Caki2 (cell line): Measurements from ENCODE around the gene PRDM12. TPM values are rescaled to one million over a fixed set of nuclear protein-coding genes. Genes with fewer than 3 reads are reported as not detected.

ENCODE experiments used
- DNase-seq: peaks from one replicate; pipeline ENCODE4 v3.0.0-alpha.2; 2015; ENCODE audit warnings: low read depth
- in situ Hi-C: cut with HindIII; loops from 2 replicates; pipeline ENCODE4 v1.10.0; 2016; ENCODE audit warnings: low sequenced_read_pairs, low pct_unique_long_range_greater_than_20kb, mixed read lengths
- total RNA-seq: library from RNA; depleted of rRNA; stranded (reverse); fragments of >200 nt; shearing (Covaris generic); gene quantifications from 2 replicates; pipeline ENCODE4 v1.2.3, GENCODE V29; 2014; ENCODE audit warnings: low replicate concordance

PRDM12 gene
- total RNA-seq, 1 experiment from 2014 or later = not detected

DNA sequence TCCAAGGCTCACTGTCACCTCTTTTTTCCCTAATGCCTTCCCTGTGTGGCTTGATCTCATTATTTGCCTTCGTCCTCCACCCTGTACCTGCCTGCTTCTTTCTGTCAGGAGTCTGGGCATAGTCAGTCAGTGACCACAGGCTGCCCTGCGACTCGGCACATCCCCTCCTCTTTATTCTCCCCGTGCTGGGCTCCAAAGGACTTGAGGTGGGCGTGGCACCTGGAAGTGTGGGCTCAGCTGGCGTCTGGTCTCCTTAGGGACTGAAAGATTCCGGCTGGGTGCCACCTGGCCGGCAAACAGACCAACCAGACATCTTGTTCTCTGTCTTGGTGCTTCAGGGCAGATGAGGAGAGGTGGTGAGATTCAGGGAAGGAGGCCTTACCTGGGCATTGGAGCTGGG, 29.6 kb upstream of the PRDM12 start:
- DNase-seq = no peak
- in situ Hi-C loops = no loop called here

DNA sequence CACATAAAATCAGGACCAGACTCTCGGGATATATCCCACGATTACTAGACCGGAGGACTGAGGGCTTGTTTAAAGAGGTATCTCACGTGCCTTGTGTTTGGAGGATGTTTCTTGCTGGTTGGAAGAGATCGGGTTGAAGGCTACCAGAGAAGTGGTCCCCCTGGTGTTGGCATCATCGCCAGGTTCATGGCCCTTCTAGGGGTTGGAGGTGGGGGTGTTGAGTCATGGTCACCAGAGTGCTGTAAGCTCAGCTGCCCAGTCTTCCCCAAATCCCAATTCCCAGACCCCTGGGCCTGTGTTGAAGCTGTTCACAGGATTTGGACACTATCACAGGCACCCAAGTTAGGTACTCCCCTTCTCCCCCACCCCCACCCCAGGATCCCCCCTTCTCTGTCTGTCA, 29.1 kb upstream of the PRDM12 start:
- DNase-seq = no peak
- in situ Hi-C loops = no loop called here

DNA sequence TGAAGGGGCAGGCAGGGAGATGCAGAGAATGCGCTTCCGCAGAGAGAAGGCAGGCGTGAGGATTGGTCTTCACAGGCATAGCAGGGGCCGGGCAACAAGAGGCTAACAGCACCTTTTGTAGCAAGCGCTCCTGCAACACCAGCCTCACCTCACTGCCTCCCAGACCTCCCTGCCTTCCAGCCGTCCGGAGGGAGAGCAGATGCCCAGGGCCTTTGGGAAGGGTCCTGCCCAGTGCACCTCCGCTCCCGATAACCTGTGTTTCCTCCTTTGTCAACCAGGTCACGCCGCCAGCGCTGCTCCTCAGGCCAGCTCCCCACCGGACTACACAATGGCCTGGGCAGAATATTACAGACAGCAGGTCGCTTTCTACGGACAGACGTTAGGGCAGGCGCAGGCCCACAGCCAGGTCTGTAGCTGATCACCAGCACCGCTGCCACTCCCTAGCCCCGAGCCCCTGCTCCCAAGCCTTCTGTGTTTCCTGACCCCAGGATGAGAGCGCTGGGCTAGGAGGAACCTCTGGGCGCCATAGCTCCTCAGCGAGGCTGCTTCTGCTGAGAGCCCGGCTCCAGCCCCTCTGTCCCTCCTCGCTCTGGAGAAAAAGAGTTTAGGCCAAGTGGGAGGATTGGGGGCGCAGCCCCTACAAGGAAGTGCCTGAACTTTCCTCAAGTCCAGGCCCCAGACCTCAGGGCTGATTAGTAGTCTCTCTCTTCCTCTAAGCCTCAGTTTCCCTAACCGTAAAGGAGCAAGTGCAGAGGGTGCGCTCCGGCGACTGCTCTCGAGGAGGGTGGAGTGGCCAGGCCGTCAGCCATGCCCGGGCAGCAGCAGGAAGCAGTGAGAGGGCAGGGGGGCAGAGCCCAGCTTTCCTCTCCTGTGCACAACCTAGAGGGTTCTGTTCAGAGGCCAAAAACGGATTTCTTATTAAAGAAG, 28.4 kb upstream of the PRDM12 start:
- DNase-seq = no peak
- in situ Hi-C loops = no loop called here

DNA sequence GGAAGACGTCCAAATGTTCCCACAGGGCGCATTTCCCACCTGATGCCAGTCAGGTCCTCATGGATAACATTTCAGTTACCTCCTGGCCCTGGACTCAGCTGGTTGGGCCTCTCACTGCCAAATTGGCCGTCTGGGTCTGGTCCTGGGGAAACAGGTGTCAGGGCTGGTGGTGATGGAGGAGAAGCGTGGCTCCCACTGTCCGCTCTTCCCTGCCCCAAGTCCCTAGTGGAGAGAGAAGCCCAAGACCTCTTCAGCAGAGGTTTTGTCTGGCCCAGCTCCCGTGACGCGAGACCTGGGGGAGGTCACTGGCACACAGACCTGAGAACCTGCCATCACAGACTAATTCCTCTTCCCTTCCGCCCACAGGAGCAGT, 27.8 kb upstream of the PRDM12 start:
- DNase-seq = no peak
- in situ Hi-C loops = no loop called here

DNA sequence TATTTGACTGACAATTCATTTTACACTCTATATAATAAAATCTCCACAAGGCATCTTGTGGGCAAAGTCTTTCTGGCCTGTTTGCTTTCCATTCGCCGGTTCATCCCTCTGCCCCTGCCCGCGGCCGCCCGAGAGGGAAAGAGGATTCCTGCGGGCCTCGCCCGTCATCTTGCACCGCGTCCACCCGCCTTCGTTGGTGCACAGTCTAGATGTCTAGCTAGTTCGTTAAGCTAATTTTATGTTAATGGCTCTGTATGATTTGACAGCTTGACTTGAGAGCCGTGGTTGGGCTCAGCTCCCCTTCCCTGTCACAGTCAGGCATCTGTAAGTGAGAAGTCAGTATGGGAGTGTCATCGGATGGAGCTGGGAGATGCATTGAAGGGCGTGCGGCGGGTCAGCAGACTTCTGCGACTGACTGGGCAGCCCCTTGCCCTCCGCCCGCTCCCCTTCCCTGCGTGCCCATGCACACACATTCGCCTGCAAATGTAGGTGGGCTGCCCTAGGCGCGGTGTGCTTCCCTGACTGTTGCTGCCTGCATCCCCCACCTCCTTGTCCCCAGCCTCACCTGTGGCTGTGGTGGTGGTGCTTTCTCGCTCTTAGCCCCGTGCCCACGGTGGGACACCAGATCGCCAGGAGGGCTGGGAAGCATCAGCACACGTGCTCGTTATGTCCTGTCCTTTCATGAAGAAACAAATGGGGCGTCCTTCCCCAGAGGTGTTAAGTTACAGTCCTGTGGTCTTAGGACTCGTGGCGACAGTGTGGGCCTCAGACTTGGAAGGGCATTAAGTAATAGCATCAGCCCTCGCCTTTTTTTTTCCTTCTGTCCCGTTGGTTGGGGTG, 25.9 kb upstream of the PRDM12 start:
- no peak for DNase-seq
- in situ Hi-C loops = no loop called here

DNA sequence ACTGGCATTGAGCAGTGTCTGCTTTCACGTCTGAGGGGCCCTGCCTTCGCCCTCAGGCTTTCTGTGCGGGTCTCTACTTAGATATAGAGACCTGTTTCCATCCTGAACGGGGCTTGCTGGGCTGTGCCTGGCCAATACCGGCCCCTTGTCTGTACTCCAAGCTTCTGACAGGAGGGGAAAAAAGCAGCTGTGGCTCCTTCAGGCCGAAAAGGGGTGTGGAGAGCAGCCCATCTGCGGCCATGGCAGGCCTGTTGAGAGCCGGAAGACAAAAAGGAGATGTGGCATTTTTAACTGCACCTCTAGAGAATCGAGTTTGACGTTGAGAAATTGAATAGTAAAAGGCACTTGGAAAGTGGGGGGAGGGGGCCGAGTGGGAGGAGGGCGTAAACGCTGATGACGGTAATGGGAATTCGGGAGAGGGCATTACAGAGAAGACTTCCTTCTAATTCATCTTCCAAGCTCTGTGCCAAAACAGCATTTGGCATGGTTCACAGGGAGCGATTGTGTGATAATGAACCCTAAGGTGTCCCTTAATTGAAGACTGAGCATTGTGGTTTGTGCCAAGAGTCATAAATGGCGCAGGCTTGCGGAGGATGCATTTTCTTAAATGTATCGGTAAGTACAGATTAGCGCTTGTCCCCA, 25.1 kb upstream of the PRDM12 start:
- no peak for DNase-seq
- in situ Hi-C loops = no loop called here

DNA sequence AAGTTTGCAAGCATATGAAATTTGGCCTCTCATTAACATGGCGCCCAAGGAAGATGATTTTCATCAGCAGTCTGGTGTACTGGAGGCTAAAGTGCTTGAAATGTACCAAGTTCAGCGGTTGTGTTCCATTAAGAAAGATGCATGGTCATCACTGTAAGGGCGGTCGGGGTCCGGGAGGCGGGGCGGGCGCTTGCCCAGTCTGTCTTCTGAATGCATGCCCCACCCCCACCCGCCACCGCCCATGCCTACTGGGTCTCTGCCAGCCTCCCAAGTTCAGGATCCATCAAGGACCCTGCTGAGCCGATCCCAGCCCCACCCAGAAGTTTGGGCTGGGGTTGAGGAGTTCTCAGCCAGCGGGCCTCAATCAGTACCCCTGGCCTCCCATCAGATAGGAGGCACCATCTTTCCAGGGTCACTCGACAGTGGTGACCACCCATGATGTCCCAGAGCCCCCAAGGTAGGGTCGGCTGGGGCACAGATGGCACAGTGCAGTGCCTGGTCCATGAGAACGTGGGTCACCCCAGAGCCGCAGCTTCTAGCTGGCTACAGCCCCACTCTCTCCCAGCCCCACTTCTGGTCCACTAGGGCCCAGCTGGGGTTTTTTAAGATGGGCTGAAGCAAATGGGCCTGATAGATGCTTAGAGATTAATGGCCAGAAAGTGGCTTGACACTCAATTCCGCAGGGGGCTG, 24.4 kb upstream of the PRDM12 start:
- in situ Hi-C loops = no loop called here
- DNase-seq = no peak

DNA sequence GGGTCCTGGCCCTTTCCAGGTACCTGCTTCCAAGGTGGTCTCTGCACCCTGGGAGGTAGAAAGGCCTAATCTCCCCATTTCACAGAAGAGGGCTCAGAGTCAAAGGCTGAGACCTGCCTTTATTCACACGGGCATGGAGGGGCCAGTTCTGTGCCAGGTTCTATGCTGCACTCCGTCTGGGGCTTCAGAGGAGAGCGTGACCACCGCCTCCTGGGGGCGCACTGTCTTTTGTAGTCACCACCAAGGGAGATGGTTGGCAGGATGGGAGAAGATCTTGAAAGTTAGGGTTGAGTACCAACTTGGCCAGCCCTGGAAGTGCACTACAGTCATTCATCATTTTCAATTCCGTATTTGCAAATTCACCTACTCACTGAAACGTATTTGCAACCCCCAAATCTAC, 23.7 kb upstream of the PRDM12 start:
- DNase-seq = no peak
- in situ Hi-C loops = no loop called here

DNA sequence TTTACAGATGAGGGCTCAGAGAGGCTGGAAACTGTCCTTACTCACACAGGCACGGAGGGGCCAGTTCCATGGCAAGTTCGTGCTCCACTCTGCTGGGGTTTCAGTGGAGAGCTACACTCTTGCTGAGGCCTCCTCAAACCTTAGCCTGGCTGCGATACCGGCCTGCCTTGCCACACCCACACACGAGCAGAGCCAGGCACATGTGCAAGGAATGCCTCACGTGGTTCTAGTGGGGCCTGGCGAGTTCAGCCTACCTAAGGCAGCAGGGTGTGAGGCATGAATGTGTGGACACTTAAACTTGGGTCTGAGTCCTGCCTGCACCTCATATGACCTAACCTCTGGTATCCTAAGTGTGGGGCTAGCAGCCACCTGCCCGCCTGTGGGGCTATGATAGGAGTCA, 21.5 kb upstream of the PRDM12 start:
- in situ Hi-C loops = no loop called here
- DNase-seq = no peak

DNA sequence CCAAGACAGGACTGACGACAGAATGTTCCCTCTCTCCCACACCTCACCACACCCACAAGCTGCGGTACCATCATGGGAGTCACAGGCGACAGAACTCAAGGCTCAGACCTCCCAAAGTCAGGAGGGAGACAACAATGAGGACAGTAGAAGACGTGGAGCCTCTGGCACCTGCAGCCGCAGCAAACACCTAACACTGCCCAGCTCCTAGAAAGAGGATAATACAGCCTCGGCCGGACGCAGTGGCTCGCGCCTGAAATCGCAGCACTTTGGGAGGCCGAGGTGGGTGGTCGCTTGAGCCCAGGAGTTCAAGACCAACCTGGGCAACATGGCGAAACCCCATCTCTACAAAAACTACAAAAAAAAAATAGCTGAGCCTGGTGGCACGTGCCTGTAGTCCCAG, 13.2 kb upstream of the PRDM12 start:
- in situ Hi-C loops = no loop called here
- DNase-seq = no peak

DNA sequence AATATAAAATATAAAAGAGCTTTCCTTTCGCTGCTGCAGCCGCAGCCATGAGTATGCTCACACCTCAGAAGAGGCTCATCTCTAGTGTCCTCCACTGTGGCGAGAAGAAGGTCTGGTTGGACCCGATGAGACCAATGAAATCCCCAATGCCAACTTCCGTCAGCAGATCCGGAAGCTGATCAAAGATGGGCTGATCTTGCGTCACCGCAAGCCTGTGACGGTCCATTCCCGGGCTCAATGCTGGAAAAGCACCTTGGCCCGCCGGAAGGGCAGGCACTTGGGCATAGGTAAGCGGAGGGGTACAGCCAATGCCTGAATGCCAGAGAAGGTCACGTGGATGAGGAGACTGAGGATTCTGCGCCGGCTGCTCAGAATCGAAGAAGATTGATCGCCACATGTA, 12.6 kb upstream of the PRDM12 start:
- DNase-seq = no peak
- in situ Hi-C loops = no loop called here

DNA sequence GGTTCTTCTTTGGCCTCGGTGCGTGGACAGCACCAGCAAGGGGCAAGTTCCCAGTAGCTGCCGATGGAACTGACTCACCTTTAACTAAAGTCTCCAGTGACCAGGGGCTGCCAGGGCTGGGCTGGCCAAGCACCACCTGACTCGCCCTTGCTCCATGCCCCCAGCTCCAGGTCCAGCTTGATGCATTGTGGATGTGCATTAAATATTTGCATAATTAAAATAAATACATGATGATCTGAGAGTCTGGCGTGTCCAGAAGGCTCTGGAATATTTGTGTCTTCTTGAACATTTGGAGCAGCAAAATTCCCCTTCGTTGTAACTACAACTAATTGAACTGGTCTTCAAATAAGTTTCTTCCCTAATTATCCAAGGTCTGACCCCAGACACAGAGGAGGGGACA, 9.5 kb upstream of the PRDM12 start:
- in situ Hi-C loops = no loop called here
- DNase-seq = no peak

DNA sequence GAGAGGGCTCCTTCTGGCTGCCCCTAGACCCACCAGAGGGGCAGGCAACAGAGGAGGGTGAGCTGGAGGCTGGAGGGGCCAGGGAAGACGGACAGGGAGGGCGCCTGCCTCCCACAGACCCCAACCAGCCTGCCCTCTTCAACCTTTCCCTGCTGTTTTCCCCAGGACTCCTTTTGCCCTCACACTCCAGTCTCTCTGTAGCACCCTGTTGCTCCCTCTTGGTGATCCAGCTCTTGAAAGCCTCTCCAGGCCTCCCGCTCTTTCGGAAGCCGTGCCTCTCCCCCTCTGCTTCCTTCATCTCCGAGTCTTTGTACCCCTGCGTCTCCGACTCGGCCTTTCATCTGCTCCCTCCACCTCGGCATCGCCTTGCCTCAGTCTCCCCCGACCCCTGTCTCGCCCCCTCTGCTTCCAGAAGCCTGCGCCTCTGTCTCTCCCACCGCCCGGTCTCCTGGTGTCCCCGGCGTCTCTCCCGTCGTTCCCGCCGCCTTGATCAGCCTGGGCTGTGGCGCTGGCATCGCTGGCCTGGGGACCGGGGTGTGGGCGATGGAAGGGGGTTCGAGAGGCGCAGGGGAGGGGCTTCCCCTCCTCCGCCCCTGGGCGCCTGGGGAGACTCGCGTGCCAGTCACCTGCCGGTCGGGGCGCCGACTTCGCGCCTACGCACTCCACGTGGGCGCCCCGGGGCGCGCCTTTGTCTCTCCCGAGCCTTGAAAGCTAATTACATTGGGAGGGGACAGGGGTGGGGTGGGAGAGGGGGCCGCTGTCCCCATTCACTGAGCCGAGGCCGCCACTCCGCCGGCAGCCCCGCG, 5.3 kb upstream of the PRDM12 start:
- DNase-seq = no peak
- in situ Hi-C loops = no loop called here

DNA sequence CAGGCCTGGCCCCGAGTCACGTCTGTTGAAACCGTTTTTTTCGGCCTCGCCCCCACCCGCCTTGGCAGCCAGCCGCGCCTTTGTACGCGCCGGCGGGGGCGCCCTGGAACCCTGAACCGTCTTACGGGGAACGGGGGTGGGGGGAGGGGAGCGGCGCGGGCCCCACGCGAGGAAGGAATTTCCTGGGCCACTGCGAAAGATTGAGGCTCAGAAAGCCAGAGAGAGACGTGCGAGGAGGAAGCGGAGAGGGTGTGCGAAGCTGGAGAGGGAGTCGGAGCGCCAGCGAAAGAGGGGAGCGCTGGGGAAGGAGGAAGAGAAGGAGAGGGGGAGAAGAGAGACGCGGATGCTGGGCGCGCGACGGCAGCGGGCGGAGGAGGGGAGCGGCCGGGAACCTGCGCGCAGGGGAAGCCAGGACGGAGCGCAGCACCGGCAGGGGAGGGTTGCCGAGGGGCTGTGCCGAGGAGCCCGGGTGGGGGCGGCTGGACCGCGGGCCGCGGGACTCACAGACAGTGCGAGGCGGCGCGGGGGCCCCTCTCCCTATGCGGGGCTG, 4.6 kb upstream of the PRDM12 start:
- no peak for DNase-seq
- in situ Hi-C loops = no loop called here

DNA sequence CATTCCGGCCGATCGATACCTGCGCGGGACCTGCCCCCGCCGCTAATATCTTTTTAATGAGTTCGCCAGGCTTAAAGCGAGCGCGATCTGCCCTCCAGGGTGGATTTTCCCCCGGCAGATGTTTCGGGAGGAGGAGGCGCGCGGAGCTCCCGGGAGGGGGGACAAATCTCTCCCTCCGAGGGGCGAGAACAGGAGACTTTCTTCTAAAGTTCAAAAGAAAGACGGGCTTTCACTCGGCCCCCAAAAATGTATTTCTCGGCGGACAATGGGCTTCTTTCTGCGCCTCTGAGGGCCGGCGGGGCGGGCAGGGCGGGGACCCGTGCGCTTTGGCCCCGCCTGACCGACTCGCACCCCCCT, 4.1 kb upstream of the PRDM12 start:
- no peak for DNase-seq
- in situ Hi-C loops = no loop called here

DNA sequence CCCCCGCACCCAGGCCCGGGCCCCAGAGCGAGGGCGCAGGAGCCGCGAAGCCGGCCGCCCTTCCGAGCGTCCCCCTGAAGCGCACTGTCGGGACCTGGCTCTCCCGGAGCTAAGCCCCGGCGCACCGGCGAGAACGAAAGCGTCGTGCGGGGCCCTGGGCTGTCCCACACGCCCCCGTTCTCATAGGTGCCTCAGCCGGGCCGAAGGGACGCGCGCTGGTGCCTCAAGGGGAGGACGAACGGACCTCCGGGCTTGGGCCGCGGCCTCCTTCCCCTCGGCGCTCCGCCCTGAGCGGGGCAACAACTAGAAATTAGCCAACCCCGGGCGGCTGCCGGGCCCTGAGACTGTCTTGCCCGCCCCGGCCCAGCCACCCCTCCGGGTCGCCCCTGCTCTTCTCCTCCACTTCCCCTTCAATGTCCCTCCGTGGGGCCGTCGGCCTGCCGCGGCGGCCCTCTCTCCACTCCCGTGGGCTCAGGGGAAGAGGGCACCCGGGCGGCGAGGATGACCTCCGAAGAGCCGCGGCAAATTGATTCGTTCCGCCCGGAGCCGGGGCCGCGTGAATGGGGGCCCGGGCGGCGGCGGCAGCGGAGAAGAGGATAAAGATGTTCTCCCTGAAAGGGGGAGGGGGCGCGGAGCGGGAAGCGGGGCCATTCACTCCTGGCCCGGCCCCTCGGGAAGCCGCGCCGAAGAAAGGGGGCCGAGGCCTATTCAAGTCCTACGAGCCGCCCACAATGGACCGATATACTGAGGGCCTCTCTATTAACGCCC, 3.5 kb upstream of the PRDM12 start:
- no peak for DNase-seq
- in situ Hi-C loops = no loop called here
